22Rv1 (cell line): ENCODE data around the gene CES2.

Source experiments
- CTCF ChIP-seq: fragments of 450-650 bp; IDR thresholded peaks from 2 replicates; pipeline ENCODE4 v1.5.1; 2017; ENCODE audit warnings: mild to moderate bottlenecking
- ZFX ChIP-seq: fragments of 450-650 bp; IDR thresholded peaks from 2 replicates; pipeline ENCODE4 v1.6.1; 2017; ENCODE audit warnings: antibody characterized with exemption, borderline replicate concordance

- TF ChIP-seq ZFX: no peak
- TF ChIP-seq CTCF: no peak
These were observed 30.9 kb upstream of the CES2 start for GRCh38 chr16:66904428-66904845.
